GM18873 (cell line): ENCODE measurements around the gene RPH3AL.
"Not testable (repeated sequence)": the region's sequence is repeated elsewhere in the genome, so short reads cannot be mapped to it uniquely, and the experiment has no call there.

Source experiments
- ATAC-seq: cut with Tn5 transposase; IDR thresholded peaks from one replicate; pipeline ENCODE4 v1.9.1; 2021; ENCODE audit warnings: mild to moderate bottlenecking, moderate library complexity, moderate number of reproducible peaks; ENCODE audit not compliant: unreplicated experiment, low FRiP score

RPH3AL gene

GRCh38 chr17:213286-214105, 139.1 kb downstream of the RPH3AL start:
- no peak for ATAC-seq

- no peak for ATAC-seq
Measured at GRCh38 chr17:210402-210801, 142.2 kb downstream of the RPH3AL start.

GRCh38 chr17:208429-208828, 144.2 kb downstream of the RPH3AL start:
- ATAC-seq = no peak

GRCh38 chr17:207775-208174, 144.8 kb downstream of the RPH3AL start:
- no peak for ATAC-seq

- ATAC-seq = no peak
Measured at GRCh38 chr17:206941-207560, 145.6 kb downstream of the RPH3AL start.

- not testable (repeated sequence) for ATAC-seq
Measured at GRCh38 chr17:206484-206883, 146.1 kb downstream of the RPH3AL start.

GRCh38 chr17:205817-206216, 146.8 kb downstream of the RPH3AL start:
- no peak for ATAC-seq

GRCh38 chr17:205148-205669, 147.4 kb downstream of the RPH3AL start:
- no peak for ATAC-seq

- ATAC-seq = no peak
Measured at GRCh38 chr17:204427-205147, 148.0 kb downstream of the RPH3AL start.

- ATAC-seq = no peak
Measured at GRCh38 chr17:202501-202951, 150.1 kb downstream of the RPH3AL start.

- not testable (repeated sequence) for ATAC-seq
Measured at GRCh38 chr17:201736-202135, 150.9 kb downstream of the RPH3AL start.

GRCh38 chr17:201257-201656, 151.3 kb downstream of the RPH3AL start:
- ATAC-seq = not testable (repeated sequence)

- ATAC-seq = no peak
Measured at GRCh38 chr17:200586-200985, 152.0 kb downstream of the RPH3AL start.

- ATAC-seq = no peak
Measured at GRCh38 chr17:199806-200545, 152.6 kb downstream of the RPH3AL start.

- no peak for ATAC-seq
Measured at GRCh38 chr17:199191-199604, 153.4 kb downstream of the RPH3AL start.

- not testable (repeated sequence) for ATAC-seq
Measured at GRCh38 chr17:198225-198624, 154.4 kb downstream of the RPH3AL start.

GRCh38 chr17:197352-197751, 155.3 kb downstream of the RPH3AL start:
- ATAC-seq = no peak

GRCh38 chr17:194828-195602, 157.6 kb downstream of the RPH3AL start:
- no peak for ATAC-seq
